Activated naive CD4-positive, alpha-beta T cell treated with anti-CD3 and anti-CD28 coated beads, Interleukin-2, amount 50 U/mL, for 24 hours (primary cell): ENCODE results near the gene NISCH.

Experiments used
- H3K27ac Mint-ChIP-seq: one replicate; pipeline ENCODE4 v1.8.0; 2021; ENCODE audit warnings: mild to moderate bottlenecking, mixed read lengths
- H3K27me3 Mint-ChIP-seq: one replicate; pipeline ENCODE4 v1.8.0; 2021; ENCODE audit warnings: mixed read lengths
- H3K36me3 Mint-ChIP-seq: one replicate; pipeline ENCODE4 v1.8.0; 2021; ENCODE audit warnings: mixed read lengths
- H3K4me1 Mint-ChIP-seq: one replicate; pipeline ENCODE4 v1.8.0; 2021; ENCODE audit warnings: mixed read lengths
- H3K4me3 Mint-ChIP-seq: one replicate; pipeline ENCODE4 v1.8.0; 2021; ENCODE audit warnings: mild to moderate bottlenecking, mixed read lengths
- H3K9me3 Mint-ChIP-seq: one replicate; pipeline ENCODE4 v1.8.0; 2021; ENCODE audit warnings: mixed read lengths

Gene NISCH

GRCh38 chr3:52452570-52453221 lies 2.7 kb upstream of the NISCH start:
- peaks cover 3% of the 10 kb centered on the region for H3K36me3 Mint-ChIP-seq
- no peaks in the 10 kb centered on the region for H3K9me3 Mint-ChIP-seq
- no peak overlapping the region for H3K27ac Mint-ChIP-seq
- H3K27me3 Mint-ChIP-seq, result no peaks in the 10 kb centered on the region
- no peak overlapping the region for H3K4me3 Mint-ChIP-seq
- H3K4me1 Mint-ChIP-seq, result peaks cover 36% of the 10 kb centered on the region

DNA sequence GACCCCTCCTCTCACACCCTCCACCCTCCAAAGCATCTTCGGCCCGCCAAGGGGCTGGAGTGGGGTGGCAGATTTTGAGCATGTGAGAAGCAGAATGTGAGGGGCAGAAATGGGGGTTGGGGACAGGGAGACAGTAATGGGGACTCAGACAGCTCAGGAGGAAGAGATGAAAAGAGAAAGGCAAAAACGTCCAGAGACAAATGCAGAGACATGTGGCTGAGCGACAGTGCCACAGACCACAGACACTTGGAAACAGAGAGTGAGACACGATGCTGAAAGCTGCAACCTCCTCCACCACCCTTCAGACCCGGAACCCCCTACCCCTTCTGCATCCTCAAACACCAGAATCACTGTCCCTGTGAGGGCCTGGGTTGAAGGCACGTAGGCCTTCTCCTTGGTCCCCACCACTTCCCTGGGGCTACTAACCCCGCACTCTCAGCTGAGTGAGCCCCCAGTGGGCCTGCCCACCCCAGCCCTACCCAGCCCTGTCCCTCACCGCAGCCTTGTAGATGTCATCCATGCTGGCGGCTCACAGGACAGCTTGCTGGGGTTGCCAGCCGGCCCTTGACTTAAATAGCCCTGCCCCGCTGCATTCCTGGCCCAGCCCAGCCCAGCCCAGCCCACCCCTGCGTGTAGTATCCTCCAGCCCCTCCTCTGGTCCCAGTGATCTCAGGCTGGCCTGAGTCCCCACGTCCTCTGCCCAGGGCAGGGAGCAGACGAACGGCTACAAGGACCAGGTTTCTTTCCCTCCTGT lies 1.7 kb upstream of the NISCH start, which contains the start of gene TNNC1:
Gene TNNC1, minus strand, starts transcription at position 546 of the 754 bp plus-strand sequence. Its CDS starts 26 bp downstream, at position 520.
- H3K36me3 Mint-ChIP-seq, result peaks cover 3% of the 10 kb centered on the region
- H3K27ac Mint-ChIP-seq, result peak within 1 kb of the TSS; percentile 99
- H3K27me3 Mint-ChIP-seq, result no peaks in the 10 kb centered on the region
- H3K9me3 Mint-ChIP-seq, result no peaks in the 10 kb centered on the region
- H3K4me1 Mint-ChIP-seq, result peaks cover 46% of the 10 kb centered on the region
- H3K4me3 Mint-ChIP-seq, result peak within 1 kb of the TSS; percentile 93

DNA sequence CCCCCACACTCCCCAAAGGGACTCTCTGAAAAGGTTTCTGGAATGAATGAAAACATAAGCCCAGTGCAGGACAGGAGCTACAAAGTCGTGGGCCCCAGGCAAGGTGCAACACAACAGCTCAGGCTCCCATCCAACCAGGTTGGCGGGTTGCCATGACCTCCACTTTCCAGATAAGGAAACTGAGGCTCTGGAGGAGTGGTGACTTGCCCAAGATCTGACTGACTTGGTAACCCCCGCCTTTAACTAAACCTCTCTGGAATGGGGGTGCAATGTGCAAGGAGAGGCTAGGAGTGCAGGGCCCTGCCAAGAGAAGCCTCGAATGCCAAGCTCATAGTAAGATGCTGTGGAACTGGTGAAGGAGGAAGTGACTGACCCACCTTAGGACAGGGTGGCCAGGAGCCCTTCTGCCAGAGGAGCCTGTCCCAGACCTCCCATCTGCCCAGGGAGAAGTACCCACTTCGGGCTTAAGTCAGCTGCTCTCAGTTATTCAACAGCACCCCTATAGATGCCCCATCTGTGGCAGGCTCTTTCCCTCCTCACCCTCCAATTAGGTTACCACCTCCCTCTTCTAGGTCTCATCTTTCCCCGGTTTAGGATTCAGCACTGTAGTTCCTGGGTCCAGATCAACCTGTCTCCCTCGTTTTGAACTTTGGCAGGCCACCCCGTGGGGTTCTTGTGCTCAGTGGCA lies 1.0 kb upstream of the NISCH start:
- Mint-ChIP-seq H3K27ac (peak overlapping the region; percentile 99), H3K4me1 (peaks cover 46% of the 10 kb centered on the region), H3K9me3 (no peaks in the 10 kb centered on the region), H3K4me3 (peak overlapping the region; percentile 93), H3K27me3 (no peaks in the 10 kb centered on the region), H3K36me3 (peaks cover 3% of the 10 kb centered on the region)

GRCh38 chr3:52454938-52455282 lies 494 bp upstream of the NISCH start:
- Mint-ChIP-seq H3K4me1 (peaks cover 46% of the 10 kb centered on the region), H3K27ac (peak overlapping the region; percentile 99)

GRCh38 chr3:52456169-52456799 lies 880 bp downstream of the NISCH start:
- H3K27ac Mint-ChIP-seq, result peak overlapping the region; percentile 96
- no peaks in the 10 kb centered on the region for H3K27me3 Mint-ChIP-seq
- H3K4me3 Mint-ChIP-seq, result peak overlapping the region; percentile 93
- H3K4me1 Mint-ChIP-seq, result peaks cover 49% of the 10 kb centered on the region
- no peaks in the 10 kb centered on the region for H3K9me3 Mint-ChIP-seq
- peaks cover 3% of the 10 kb centered on the region for H3K36me3 Mint-ChIP-seq

More at GRCh38 chr3:52454938-52455282, 494 bp upstream of the NISCH start:
- no peaks in the 10 kb centered on the region for H3K9me3 Mint-ChIP-seq
- H3K27me3 Mint-ChIP-seq, result no peaks in the 10 kb centered on the region
- H3K36me3 Mint-ChIP-seq, result peaks cover 3% of the 10 kb centered on the region
- peak overlapping the region; percentile 93 for H3K4me3 Mint-ChIP-seq

- H3K4me1 Mint-ChIP-seq, result peaks cover 49% of the 10 kb centered on the region
- H3K36me3 Mint-ChIP-seq, result peaks cover 3% of the 10 kb centered on the region
- H3K4me3 Mint-ChIP-seq, result peak overlapping the region; percentile 93
- H3K27me3 Mint-ChIP-seq, result no peaks in the 10 kb centered on the region
- peak overlapping the region; percentile 78 for H3K27ac Mint-ChIP-seq
- H3K9me3 Mint-ChIP-seq, result no peaks in the 10 kb centered on the region
Measured at GRCh38 chr3:52456800-52457183, 1.4 kb downstream of the NISCH start.

GRCh38 chr3:52458031-52458760 lies 2.8 kb downstream of the NISCH start:
- no peaks in the 10 kb centered on the region for H3K9me3 Mint-ChIP-seq
- H3K4me1 Mint-ChIP-seq, result peaks cover 58% of the 10 kb centered on the region
- H3K4me3 Mint-ChIP-seq, result peak overlapping the region; percentile 15
- H3K27me3 Mint-ChIP-seq, result no peaks in the 10 kb centered on the region
- H3K36me3 Mint-ChIP-seq, result peaks cover 3% of the 10 kb centered on the region
- no peak overlapping the region for H3K27ac Mint-ChIP-seq

- Mint-ChIP-seq H3K27ac (no peak overlapping the region), H3K36me3 (peaks cover 3% of the 10 kb centered on the region), H3K9me3 (no peaks in the 10 kb centered on the region), H3K4me3 (no peak overlapping the region), H3K4me1 (peaks cover 57% of the 10 kb centered on the region), H3K27me3 (no peaks in the 10 kb centered on the region)
Measured at GRCh38 chr3:52458770-52459545, 3.6 kb downstream of the NISCH start.

GRCh38 chr3:52461874-52462273 lies 6.5 kb downstream of the NISCH start:
- H3K9me3 Mint-ChIP-seq, result no peaks in the 10 kb centered on the region
- H3K4me1 Mint-ChIP-seq, result peaks cover 41% of the 10 kb centered on the region
- H3K4me3 Mint-ChIP-seq, result no peak overlapping the region
- no peaks in the 10 kb centered on the region for H3K27me3 Mint-ChIP-seq
- no peak overlapping the region for H3K27ac Mint-ChIP-seq
- H3K36me3 Mint-ChIP-seq, result peaks cover 3% of the 10 kb centered on the region

DNA sequence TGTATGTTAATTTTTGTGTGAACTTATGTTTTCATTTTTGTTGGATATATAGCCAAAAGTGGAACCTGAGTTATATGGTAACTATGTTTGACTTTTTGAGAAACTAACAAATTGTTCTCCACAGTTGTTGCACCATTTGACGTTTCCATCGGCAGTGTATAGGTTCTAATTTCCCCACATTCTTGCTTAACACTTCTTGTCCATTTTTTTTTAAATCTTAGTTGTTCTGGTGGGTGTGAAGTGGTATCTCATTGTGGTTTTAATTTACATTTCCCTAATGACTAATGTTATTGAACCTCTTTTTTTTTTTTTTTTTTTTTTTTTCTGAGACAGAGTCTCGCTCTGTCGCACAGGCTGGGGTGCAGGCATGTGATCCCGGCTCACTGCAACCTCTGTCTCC lies 8.0 kb downstream of the NISCH start:
- Mint-ChIP-seq H3K27ac (no peak overlapping the region), H3K27me3 (no peaks in the 10 kb centered on the region)

DNA sequence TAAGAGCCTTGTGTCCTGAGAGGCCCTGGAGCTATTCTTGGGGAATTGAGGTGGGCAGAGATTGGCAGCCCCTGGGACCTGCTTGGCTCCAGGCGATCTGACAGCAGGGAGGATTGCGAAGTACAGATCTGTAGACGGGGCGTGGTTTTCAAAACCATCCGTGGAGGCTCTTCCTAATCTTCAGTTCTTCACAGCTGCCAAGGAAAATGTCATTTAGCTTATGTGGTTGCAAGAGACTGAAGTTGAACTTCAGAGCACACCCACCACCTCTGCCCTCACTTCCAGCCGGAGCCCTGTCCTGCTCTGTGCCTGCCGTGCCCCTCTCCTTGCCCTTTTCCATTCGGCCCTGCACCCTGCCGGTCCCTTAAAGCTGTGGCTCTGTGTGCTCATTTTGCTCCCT lies 12.9 kb downstream of the NISCH start:
- peaks cover 17% of the 10 kb centered on the region for H3K4me1 Mint-ChIP-seq
- no peaks in the 10 kb centered on the region for H3K27me3 Mint-ChIP-seq
- no peaks in the 10 kb centered on the region for H3K36me3 Mint-ChIP-seq
- H3K27ac Mint-ChIP-seq, result peak overlapping the region; percentile 41
- H3K4me3 Mint-ChIP-seq, result no peak overlapping the region
- H3K9me3 Mint-ChIP-seq, result no peaks in the 10 kb centered on the region

More for the DNA sequence above, 8.0 kb downstream of the NISCH start:
- Mint-ChIP-seq H3K36me3 (no peaks in the 10 kb centered on the region), H3K9me3 (no peaks in the 10 kb centered on the region), H3K4me1 (peaks cover 29% of the 10 kb centered on the region), H3K4me3 (no peak overlapping the region)

DNA sequence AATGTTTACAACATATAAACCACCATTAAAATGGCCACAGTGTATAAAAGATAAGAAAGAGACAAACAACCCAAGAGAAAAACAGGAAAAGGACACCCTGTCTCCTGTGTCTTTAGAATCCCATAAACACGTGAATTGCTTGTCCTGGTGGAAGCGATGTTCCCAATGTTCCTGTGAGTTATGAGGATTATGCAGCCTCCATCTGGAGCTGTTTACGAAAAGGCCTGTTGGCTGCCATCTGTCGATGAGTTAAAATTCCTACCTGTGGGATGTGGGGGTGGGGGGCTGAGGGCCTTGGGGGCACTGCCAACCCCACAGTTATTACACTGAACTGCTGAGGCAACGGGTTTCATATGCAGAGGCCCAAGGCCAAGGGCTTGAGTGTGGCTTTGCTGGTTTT lies 13.6 kb downstream of the NISCH start:
- Mint-ChIP-seq H3K4me1 (peaks cover 13% of the 10 kb centered on the region), H3K27ac (peak overlapping the region; percentile 30), H3K36me3 (no peaks in the 10 kb centered on the region)

DNA sequence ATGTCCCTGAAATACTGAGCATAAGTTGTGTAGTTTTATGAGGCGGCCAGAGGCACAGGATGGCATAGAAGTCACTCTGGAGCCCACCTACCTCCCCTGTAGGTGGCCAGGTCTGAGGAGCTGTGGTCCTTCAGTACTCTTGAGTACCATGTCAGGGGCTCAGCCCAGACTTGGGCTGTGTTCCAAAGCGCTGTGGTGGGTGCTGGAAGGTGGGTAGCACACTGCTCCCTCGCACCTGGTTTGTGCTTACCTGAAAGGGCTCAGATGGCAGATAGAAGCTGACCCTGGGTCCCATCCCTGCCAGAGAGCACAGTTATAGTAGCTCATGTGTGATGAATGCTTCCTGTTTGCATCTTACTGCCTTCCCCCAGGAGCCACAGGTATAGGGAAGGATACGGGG lies 15.5 kb downstream of the NISCH start:
- no peaks in the 10 kb centered on the region for H3K36me3 Mint-ChIP-seq
- H3K27ac Mint-ChIP-seq, result no peak overlapping the region
- H3K4me1 Mint-ChIP-seq, result peaks cover 9% of the 10 kb centered on the region

More for the DNA sequence above, 13.6 kb downstream of the NISCH start:
- no peaks in the 10 kb centered on the region for H3K27me3 Mint-ChIP-seq
- no peaks in the 10 kb centered on the region for H3K9me3 Mint-ChIP-seq
- H3K4me3 Mint-ChIP-seq, result no peak overlapping the region

DNA sequence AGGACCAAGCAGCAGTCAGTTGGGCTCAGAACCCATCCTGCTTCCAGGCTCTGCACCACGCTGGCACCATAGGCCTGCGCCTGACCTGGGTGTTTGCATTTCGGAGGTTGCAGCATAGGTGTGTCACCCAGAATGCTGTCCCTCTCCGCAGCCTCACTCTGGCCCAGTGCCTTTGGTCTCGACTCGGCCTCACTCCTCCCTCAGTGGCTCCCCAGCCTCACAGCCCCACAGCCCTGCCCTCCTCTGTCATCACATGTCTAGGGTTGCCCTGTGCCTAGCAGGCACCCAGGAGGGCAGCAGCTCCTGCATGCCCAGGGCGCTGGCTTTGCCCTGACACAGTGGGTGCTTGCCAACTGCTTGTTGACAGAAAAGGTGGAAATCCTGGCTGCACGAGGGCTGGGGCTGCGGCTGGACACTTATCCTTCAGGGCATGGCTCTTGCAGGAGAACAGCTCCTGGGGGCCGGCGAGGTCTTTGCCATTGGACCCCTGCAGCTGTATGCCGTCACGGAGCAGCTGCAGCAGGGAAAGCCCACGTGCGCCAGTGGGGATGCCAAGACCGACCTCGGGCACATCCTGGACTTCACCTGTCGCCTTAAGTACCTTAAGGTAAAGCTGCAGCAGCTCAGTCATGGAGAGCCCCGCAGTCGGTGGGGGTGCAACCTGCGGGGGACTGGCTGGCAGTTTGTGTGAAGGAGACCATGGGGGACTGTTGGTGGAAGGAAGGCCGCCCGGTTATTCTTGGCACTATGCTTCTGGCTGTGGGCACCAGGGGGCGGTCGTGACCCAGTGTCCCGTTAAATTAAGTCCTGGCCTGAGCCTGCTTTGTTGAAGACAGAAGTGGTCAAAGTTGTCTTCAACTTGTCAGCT lies 16.2 kb downstream of the NISCH start:
- no peaks in the 10 kb centered on the region for H3K36me3 Mint-ChIP-seq

More for the DNA sequence above, 15.5 kb downstream of the NISCH start:
- H3K4me3 Mint-ChIP-seq, result no peak overlapping the region
- no peaks in the 10 kb centered on the region for H3K9me3 Mint-ChIP-seq
- no peaks in the 10 kb centered on the region for H3K27me3 Mint-ChIP-seq

More for the DNA sequence above, 16.2 kb downstream of the NISCH start:
- Mint-ChIP-seq H3K4me3 (no peak overlapping the region), H3K9me3 (no peaks in the 10 kb centered on the region), H3K4me1 (peaks cover 7% of the 10 kb centered on the region), H3K27me3 (no peaks in the 10 kb centered on the region), H3K27ac (no peak overlapping the region)
